ENCODE data around the gene TRIM46. TPM values are rescaled to one million over a fixed set of nuclear protein-coding genes. Genes with fewer than 3 reads are reported as not detected.
"Not testable (repeated sequence)": the region's sequence is repeated elsewhere in the genome, so short reads cannot be mapped to it uniquely, and the experiment has no call there.

Gene TRIM46
- total and polyA plus RNA-seq, 2 experiments from 2014 or later = 2.9 to 5.4 TPM

- no peaks in the 10 kb centered on the region for H3K27me3 ChIP-seq
- peaks cover 6% of the 10 kb centered on the region for H3K4me1 ChIP-seq (ENCODE audit: low read depth)
- H3K36me3 ChIP-seq = no peaks in the 10 kb centered on the region
- peak overlapping the region; percentile 31 for H3K27ac ChIP-seq
- H3K9me3 ChIP-seq (ENCODE audit: low read depth) = no peaks in the 10 kb centered on the region
- peak; percentile 46 to 75 for DNase-seq (ENCODE audit: low read depth in 1 of 2, low spot score in 1 of 2)
- H3K4me3 ChIP-seq = peak overlapping the region; percentile 40
- TF ChIP-seq CTCF (IDR thresholded peaks at IDR 0.05; ENCODE audit: low read depth, low read length) = no peak
These were observed 53.2 kb downstream of the TRIM46 start for GRCh38 chr1:155226910-155227260.

- no peak for TF ChIP-seq CTCF (IDR thresholded peaks at IDR 0.05; ENCODE audit: low read depth, low read length)
- no peaks in the 10 kb centered on the region for H3K9me3 ChIP-seq (ENCODE audit: low read depth)
- H3K36me3 ChIP-seq = no peaks in the 10 kb centered on the region
- peaks cover 6% of the 10 kb centered on the region for H3K4me1 ChIP-seq (ENCODE audit: low read depth)
- DNase-seq (ENCODE audit: low read depth in 1 of 2, low spot score in 1 of 2) = peak; percentile 98 to 99
- H3K27ac ChIP-seq = peak overlapping the region; percentile 69
- H3K4me3 ChIP-seq = peak overlapping the region; percentile 40
- no peaks in the 10 kb centered on the region for H3K27me3 ChIP-seq
These were observed 53.8 kb downstream of the TRIM46 start for GRCh38 chr1:155227261-155228095.

DNA sequence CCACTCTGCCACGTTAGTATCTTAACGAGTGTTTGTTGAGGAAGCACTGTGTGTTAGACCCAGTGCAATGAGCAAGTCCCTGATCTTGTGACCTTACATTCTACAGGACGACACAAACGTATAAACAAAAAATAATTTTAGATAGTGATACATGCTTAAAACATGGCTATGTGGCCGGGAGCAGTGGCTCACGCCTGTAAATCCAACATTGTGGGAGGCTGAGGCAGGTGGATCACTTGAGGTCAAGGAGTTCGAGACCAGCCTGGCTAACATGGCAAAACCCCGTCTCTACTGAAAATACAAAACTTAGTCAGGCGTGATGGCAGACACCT lies 54.4 kb downstream of the TRIM46 start:
- Histone ChIP-seq H3K4me3 (peak overlapping the region; percentile 15), H3K27me3 (no peaks in the 10 kb centered on the region), H3K4me1 (ENCODE audit: low read depth) (peaks cover 6% of the 10 kb centered on the region), H3K9me3 (ENCODE audit: low read depth) (no peaks in the 10 kb centered on the region), H3K27ac (peak overlapping the region; percentile 69), H3K36me3 (no peaks in the 10 kb centered on the region)
- no peak for DNase-seq (ENCODE audit: low read depth in 1 of 2, low spot score in 1 of 2)
- TF ChIP-seq CTCF (IDR thresholded peaks at IDR 0.05; ENCODE audit: low read depth, low read length) = no peak

GRCh38 chr1:155231302-155231701 lies 57.7 kb downstream of the TRIM46 start:
- not testable (repeated sequence) for H3K36me3 ChIP-seq; H3K4me3 ChIP-seq; H3K4me1 ChIP-seq (ENCODE audit: low read depth); H3K9me3 ChIP-seq (ENCODE audit: low read depth); H3K27me3 ChIP-seq; H3K27ac ChIP-seq; DNase-seq (ENCODE audit: low read depth in 1 of 2, low spot score in 1 of 2)

DNA sequence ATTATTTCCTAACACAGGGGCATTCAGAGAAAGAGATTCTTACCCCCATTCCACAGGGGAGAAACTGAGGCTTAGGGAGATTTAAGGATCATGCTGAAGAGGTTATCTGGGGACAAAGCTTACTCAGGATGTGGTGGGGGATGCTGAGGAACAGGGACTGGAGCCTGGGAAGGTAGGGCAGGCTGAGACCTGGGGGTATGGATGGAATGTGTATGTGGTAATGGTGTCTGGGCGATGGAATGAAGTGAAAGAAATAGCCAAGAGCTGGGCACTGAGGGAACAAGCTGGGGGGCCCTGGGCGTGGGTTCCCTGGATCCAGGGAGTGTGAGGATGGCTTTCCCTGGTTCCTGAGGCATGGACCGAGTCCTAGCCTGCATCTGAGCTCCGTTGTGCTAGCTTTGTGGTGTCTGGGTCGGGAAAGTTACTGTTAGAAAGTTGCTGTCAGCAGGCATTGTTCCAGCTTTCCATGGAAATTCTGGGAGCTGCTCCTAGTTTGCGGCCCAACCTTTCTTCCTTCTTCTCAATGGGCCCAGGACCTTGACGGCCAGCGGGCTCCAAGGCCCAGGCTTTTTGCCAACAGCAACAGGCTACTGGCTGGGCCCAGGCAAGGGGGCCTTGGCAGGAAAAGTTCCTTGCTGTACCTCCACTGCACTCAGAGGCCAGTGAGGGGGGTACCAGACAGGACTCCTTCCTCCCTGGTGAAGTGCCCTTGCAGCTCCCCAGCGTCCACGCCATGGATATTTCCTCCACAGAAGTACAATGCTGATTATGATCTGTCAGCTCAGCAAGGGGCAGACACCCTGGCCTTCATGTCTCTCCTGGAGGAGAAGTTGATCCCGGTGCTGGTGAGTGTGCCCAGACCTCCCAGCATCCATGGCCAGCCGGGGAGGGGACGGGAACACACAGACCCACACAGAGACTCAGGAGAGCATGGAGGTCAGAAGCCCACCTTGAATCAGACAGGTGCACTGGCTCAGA lies 58.6 kb downstream of the TRIM46 start:
- H3K4me3 ChIP-seq; H3K4me1 ChIP-seq (ENCODE audit: low read depth); H3K27me3 ChIP-seq; H3K9me3 ChIP-seq (ENCODE audit: low read depth); H3K36me3 ChIP-seq; H3K27ac ChIP-seq: not testable (repeated sequence)
- peak in 1 of 2 donors; percentile 82 for DNase-seq (ENCODE audit: low read depth in 1 of 2, low spot score in 1 of 2)

- DNase-seq (ENCODE audit: low read depth in 1 of 2, low spot score in 1 of 2); H3K36me3 ChIP-seq; H3K27ac ChIP-seq; H3K9me3 ChIP-seq (ENCODE audit: low read depth); H3K4me1 ChIP-seq (ENCODE audit: low read depth); H3K4me3 ChIP-seq; H3K27me3 ChIP-seq: not testable (repeated sequence)
These were observed 59.9 kb downstream of the TRIM46 start for GRCh38 chr1:155233502-155233901.

Other genes starting within 250 kb of the TRIM46 start
- gene PMVK, start 237.1 kb upstream of the TRIM46 start, total RNA-seq = 20.1 and 23.8 TPM in 2 replicates
- gene PMVK, start 237.1 kb upstream of the TRIM46 start, polyA plus RNA-seq = 94.4 and 95.4 TPM in 2 replicates
- 155 and 161 TPM in 2 replicates for gene PBXIP1, start 217.8 kb upstream of the TRIM46 start, total RNA-seq
- gene PBXIP1, start 217.8 kb upstream of the TRIM46 start, polyA plus RNA-seq = 93.7 and 108 TPM in 2 replicates
- gene PYGO2, start 212.1 kb upstream of the TRIM46 start, total RNA-seq = 45.6 and 48.0 TPM in 2 replicates
- 45.3 and 49.2 TPM in 2 replicates for gene PYGO2, start 212.1 kb upstream of the TRIM46 start, polyA plus RNA-seq
- gene SHC1, start 203.1 kb upstream of the TRIM46 start, total RNA-seq = 80.0 and 80.3 TPM in 2 replicates
- gene SHC1, start 203.1 kb upstream of the TRIM46 start, polyA plus RNA-seq = 66.8 and 70.7 TPM in 2 replicates
- gene CKS1B, start 199.2 kb upstream of the TRIM46 start, total RNA-seq = 52.9 and 96.5 TPM in 2 replicates
- 157 and 337 TPM in 2 replicates for gene CKS1B, start 199.2 kb upstream of the TRIM46 start, polyA plus RNA-seq
- 34.3 and 39.7 TPM in 2 replicates for gene FLAD1, start 190.5 kb upstream of the TRIM46 start, total RNA-seq
- 59.2 and 60.8 TPM in 2 replicates for gene FLAD1, start 190.5 kb upstream of the TRIM46 start, polyA plus RNA-seq
- not detected in 2 replicates for gene LENEP, start 180.3 kb upstream of the TRIM46 start, total RNA-seq
- gene LENEP, start 180.3 kb upstream of the TRIM46 start, polyA plus RNA-seq = 0.72 TPM in 1 of 2 replicates, not detected in the other
- 25.5 and 25.6 TPM in 2 replicates for gene ZBTB7B, start 171.0 kb upstream of the TRIM46 start, total RNA-seq
- gene ZBTB7B, start 171.0 kb upstream of the TRIM46 start, polyA plus RNA-seq = 4.6 and 4.7 TPM in 2 replicates
- 4.3 and 5.4 TPM in 2 replicates for gene DCST2, start 140.1 kb upstream of the TRIM46 start, total RNA-seq
- 1.1 and 3.8 TPM in 2 replicates for gene DCST2, start 140.1 kb upstream of the TRIM46 start, polyA plus RNA-seq
- not detected in 2 replicates for gene DCST1, start 140.0 kb upstream of the TRIM46 start, total RNA-seq
- gene DCST1, start 140.0 kb upstream of the TRIM46 start, polyA plus RNA-seq = 0.27 and 0.57 TPM in 2 replicates
- 19.5 and 23.0 TPM in 2 replicates for gene ADAM15, start 122.5 kb upstream of the TRIM46 start, total RNA-seq
- 23.0 and 25.2 TPM in 2 replicates for gene ADAM15, start 122.5 kb upstream of the TRIM46 start, polyA plus RNA-seq
- 29.2 and 36.0 TPM in 2 replicates for gene EFNA4, start 110.1 kb upstream of the TRIM46 start, total RNA-seq
- gene EFNA4, start 110.1 kb upstream of the TRIM46 start, polyA plus RNA-seq = 18.3 and 29.6 TPM in 2 replicates
- 26.3 and 31.9 TPM in 2 replicates for gene EFNA3, start 95.0 kb upstream of the TRIM46 start, total RNA-seq
- gene EFNA3, start 95.0 kb upstream of the TRIM46 start, polyA plus RNA-seq = 34.2 and 43.0 TPM in 2 replicates
- gene EFNA1, start 46.0 kb upstream of the TRIM46 start, total RNA-seq = 39.1 and 43.1 TPM in 2 replicates
- 83.5 and 104 TPM in 2 replicates for gene EFNA1, start 46.0 kb upstream of the TRIM46 start, polyA plus RNA-seq
- 18.4 and 20.9 TPM in 2 replicates for gene SLC50A1, start 38.0 kb upstream of the TRIM46 start, total RNA-seq
- 45.1 and 50.7 TPM in 2 replicates for gene SLC50A1, start 38.0 kb upstream of the TRIM46 start, polyA plus RNA-seq
- 102 and 114 TPM in 2 replicates for gene DPM3, start 33.3 kb upstream of the TRIM46 start, total RNA-seq
- 105 and 110 TPM in 2 replicates for gene DPM3, start 33.3 kb upstream of the TRIM46 start, polyA plus RNA-seq
- gene KRTCAP2, start 545 bp upstream of the TRIM46 start, total RNA-seq = 122 and 124 TPM in 2 replicates
- gene KRTCAP2, start 545 bp upstream of the TRIM46 start, polyA plus RNA-seq = 357 and 428 TPM in 2 replicates
- gene THBS3, start 34.0 kb downstream of the TRIM46 start, total RNA-seq = 10.8 and 14.2 TPM in 2 replicates
- gene THBS3, start 34.0 kb downstream of the TRIM46 start, polyA plus RNA-seq = 9.4 and 15.1 TPM in 2 replicates
- 24.7 and 45.0 TPM in 2 replicates for gene MTX1, start 34.8 kb downstream of the TRIM46 start, total RNA-seq
- gene MTX1, start 34.8 kb downstream of the TRIM46 start, polyA plus RNA-seq = 31.9 and 50.2 TPM in 2 replicates
- gene ENTREP3, start 81.6 kb downstream of the TRIM46 start, total RNA-seq = 39.5 and 46.2 TPM in 2 replicates
- 42.0 and 59.2 TPM in 2 replicates for gene ENTREP3, start 81.6 kb downstream of the TRIM46 start, polyA plus RNA-seq
- gene SCAMP3, start 88.5 kb downstream of the TRIM46 start, total RNA-seq = 67.3 and 109 TPM in 2 replicates
- gene SCAMP3, start 88.5 kb downstream of the TRIM46 start, polyA plus RNA-seq = 100 and 172 TPM in 2 replicates
- 57.3 and 65.3 TPM in 2 replicates for gene CLK2, start 99.7 kb downstream of the TRIM46 start, total RNA-seq
- 45.1 and 68.5 TPM in 2 replicates for gene CLK2, start 99.7 kb downstream of the TRIM46 start, polyA plus RNA-seq
- gene HCN3, start 103.6 kb downstream of the TRIM46 start, total RNA-seq = 1.7 and 3.5 TPM in 2 replicates
- 3.7 and 12.9 TPM in 2 replicates for gene HCN3, start 103.6 kb downstream of the TRIM46 start, polyA plus RNA-seq
- 0.06 TPM in 1 of 2 replicates, not detected in the other for gene PKLR, start 127.6 kb downstream of the TRIM46 start, total RNA-seq
- gene PKLR, start 127.6 kb downstream of the TRIM46 start, polyA plus RNA-seq = not detected in 2 replicates
- gene FDPS, start 135.0 kb downstream of the TRIM46 start, total RNA-seq = 167 and 310 TPM in 2 replicates
- 269 and 565 TPM in 2 replicates for gene FDPS, start 135.0 kb downstream of the TRIM46 start, polyA plus RNA-seq
- 25.9 and 35.6 TPM in 2 replicates for gene RUSC1, start 147.0 kb downstream of the TRIM46 start, total RNA-seq
- 26.7 and 44.4 TPM in 2 replicates for gene RUSC1, start 147.0 kb downstream of the TRIM46 start, polyA plus RNA-seq

Measured in cardiac muscle cell (in vitro differentiated cells and primary cell).